ENCODE measurements around the gene OPRM1. TPM values are rescaled to one million over a fixed set of nuclear protein-coding genes. Genes with fewer than 3 reads are reported as not detected.

The OPRM1 gene
- total RNA-seq, 1 experiment from 2014 or later = not detected

GRCh38 chr6:154238831-154239230 is 199.8 kb downstream of the OPRM1 start:
- Mint-ChIP-seq H3K27me3 (ENCODE audit: low read depth) (no peaks in the 10 kb centered on the region), H3K27ac (no peak overlapping the region), H3K4me1 (peaks cover 17 to 18% of the 10 kb centered on the region in 2 experiments), H3K4me3 (no peak overlapping the region), H3K36me3 (ENCODE audit: insufficient read depth in 1 of 3, low read depth in 3 of 3) (no peaks in the 10 kb centered on the region; a peak in 1 of 7 replicates), H3K9me3 (no peaks in the 10 kb centered on the region; a peak in 1 of 5 replicates)
- Histone ChIP-seq H3K9me3 (ENCODE audit: control insufficient read depth, low read depth, low read length) (no peaks in the 10 kb centered on the region), H2AFZ (ENCODE audit: low read length) (no peak overlapping the region), H4K20me1 (ENCODE audit: control insufficient read depth, insufficient read depth, insufficient read length) (no peaks in the 10 kb centered on the region), H3T11ph (ENCODE audit: low read length) (no peak overlapping the region), H2BK20ac (ENCODE audit: low read depth, low read length, poor library complexity, severe bottlenecking) (no peak overlapping the region), H3K18ac (ENCODE audit: insufficient read length, low read depth, low read length) (no peak overlapping the region), H3K27me3 (ENCODE audit: insufficient read depth, low read length) (no peaks in the 10 kb centered on the region), H2BK5ac (ENCODE audit: insufficient read length, low read length) (no peak overlapping the region), H2BK15ac (ENCODE audit: low read depth, low read length) (no peak overlapping the region), H3K27ac (ENCODE audit: insufficient read length, low read depth, low read length) (no peak overlapping the region), H2AK5ac (ENCODE audit: insufficient read length, low read length) (no peak overlapping the region), H3K9ac (ENCODE audit: extremely low read depth, insufficient read length, low read length) (no peak overlapping the region), H3K4me2 (ENCODE audit: insufficient read depth, insufficient read length, low read length) (no peak overlapping the region), H4K5ac (ENCODE audit: insufficient read length, low read depth, low read length) (no peak overlapping the region), H3K23me2 (ENCODE audit: insufficient read length, low read depth, low read length, poor library complexity, severe bottlenecking) (no peaks in the 10 kb centered on the region), H3K56ac (ENCODE audit: insufficient read length, low read depth, low read length) (no peak overlapping the region), H3K4me1 (ENCODE audit: insufficient read depth, low read length) (peaks cover 5% of the 10 kb centered on the region; the same call in 1 of the 2 replicates), H2BK120ac (ENCODE audit: low read depth, low read length, poor library complexity, severe bottlenecking) (no peak overlapping the region), H4K91ac (ENCODE audit: insufficient read length, low read depth, low read length) (no peak overlapping the region), H2BK12ac (ENCODE audit: insufficient read length, low read depth, low read length) (no peak overlapping the region), H3K14ac (ENCODE audit: insufficient read depth, low read length) (no peak overlapping the region), H3K79me1 (ENCODE audit: insufficient read depth, low read depth, low read length, poor library complexity, severe bottlenecking) (no peaks in the 10 kb centered on the region), H4K8ac (replicated peaks; ENCODE audit: insufficient read length, low read depth, low read length) (no peak overlapping the region), H3K4ac (ENCODE audit: low read depth, low read length) (no peak overlapping the region), H3K79me2 (ENCODE audit: insufficient read depth, low read length) (no peaks in the 10 kb centered on the region), H3K23ac (ENCODE audit: insufficient read length, low read depth, low read length) (no peak overlapping the region)
- no peak for DNase-seq
- TF ChIP-seq CTCF (conservative IDR thresholded peaks at IDR 0.05) = no peak
- no CpG with 5 or more reads among the region's 2 CpGs for WGBS (ENCODE audit: extremely low coverage, insufficient read length, low lambda C conversion rate)

Data from H9 (cell line).